DOHH2 (cell line): ENCODE results near the gene GRB10.
"Not testable (repeated sequence)": the region's sequence is repeated elsewhere in the genome, so short reads cannot be mapped to it uniquely, and the experiment has no call there.

Experiments used
- H3F3A ChIP-seq: fragments of 200-600 bp; sonication (generic), shearing (Covaris generic); 2 replicates; pipeline ENCODE4 v1.6.0; 2016; ENCODE audit warnings: antibody characterized with exemption, mild to moderate bottlenecking; ENCODE audit not compliant: control insufficient read depth, insufficient read depth
- H3K27ac ChIP-seq: fragments of 200-600 bp; sonication (generic); 2 replicates; pipeline ENCODE4 v1.5.1; 2014; ENCODE audit warnings: low read depth, mild to moderate bottlenecking, low read length, moderate library complexity
- H3K27me3 ChIP-seq: fragments of 200-600 bp; sonication (generic); 2 replicates; pipeline ENCODE4 v1.6.1; 2014; ENCODE audit warnings: mild to moderate bottlenecking, low read length, mixed read lengths; ENCODE audit not compliant: control insufficient read depth
- H3K36me3 ChIP-seq: fragments of 200-600 bp; sonication (generic); 2 replicates; pipeline ENCODE4 v1.6.1; 2014; ENCODE audit warnings: mild to moderate bottlenecking, low read length, moderate library complexity, mixed read lengths; ENCODE audit not compliant: control insufficient read depth
- H3K4me1 ChIP-seq: fragments of 200-600 bp; sonication (generic); 2 replicates; pipeline ENCODE4 v1.6.1; 2014; ENCODE audit warnings: mild to moderate bottlenecking, low read length, mixed read lengths; ENCODE audit not compliant: control insufficient read depth
- H3K4me2 ChIP-seq: fragments of 200-600 bp; sonication (generic); 2 replicates; pipeline ENCODE4 v1.6.0; 2014; ENCODE audit warnings: mild to moderate bottlenecking, low read length, moderate library complexity
- H3K4me3 ChIP-seq: fragments of 200-600 bp; sonication (generic); 2 replicates; pipeline ENCODE4 v1.5.1; 2014; ENCODE audit warnings: mild to moderate bottlenecking, low read length, mixed read lengths
- H3K79me2 ChIP-seq: fragments of 200-600 bp; sonication (generic); 2 replicates; pipeline ENCODE4 v1.6.1; 2014; ENCODE audit warnings: mild to moderate bottlenecking, low read length, mixed read lengths; ENCODE audit not compliant: control insufficient read depth
- H3K9me2 ChIP-seq: fragments of 200-600 bp; sonication (generic); replicated peaks from 2 replicates; pipeline ENCODE4 v1.6.1; 2014; ENCODE audit warnings: mild to moderate bottlenecking, low read length, mixed read lengths; ENCODE audit not compliant: control insufficient read depth
- H3K9me3 ChIP-seq: fragments of 200-600 bp; sonication (generic); 2 replicates; pipeline ENCODE4 v1.6.1; 2014; ENCODE audit warnings: antibody characterized with exemption, low read length, mixed read lengths; ENCODE audit not compliant: control insufficient read depth, insufficient read depth
- H4K20me1 ChIP-seq: fragments of 200-600 bp; sonication (generic); 2 replicates; pipeline ENCODE4 v1.6.0; 2014; ENCODE audit warnings: low read depth, mild to moderate bottlenecking, antibody characterized with exemption, low read length, moderate library complexity; ENCODE audit not compliant: control insufficient read depth, insufficient read depth
- EZH2phosphoT487 ChIP-seq: fragments of 200-600 bp; sonication (generic); IDR thresholded peaks from 2 replicates; pipeline ENCODE4 v1.6.1; 2017; ENCODE audit warnings: borderline replicate concordance, mild to moderate bottlenecking, antibody characterized with exemption, low read length, moderate library complexity, mixed read lengths
- TF ChIP-seq, protein P1 (sequence below): fragments of 200-600 bp; sonication (generic); IDR thresholded peaks from one replicate; pipeline ENCODE4 v1.5.1; 2014; ENCODE audit warnings: antibody characterized with exemption, mild to moderate bottlenecking, low read depth, low read length; ENCODE audit not compliant: poor library complexity, severe bottlenecking

Gene GRB10

DNA sequence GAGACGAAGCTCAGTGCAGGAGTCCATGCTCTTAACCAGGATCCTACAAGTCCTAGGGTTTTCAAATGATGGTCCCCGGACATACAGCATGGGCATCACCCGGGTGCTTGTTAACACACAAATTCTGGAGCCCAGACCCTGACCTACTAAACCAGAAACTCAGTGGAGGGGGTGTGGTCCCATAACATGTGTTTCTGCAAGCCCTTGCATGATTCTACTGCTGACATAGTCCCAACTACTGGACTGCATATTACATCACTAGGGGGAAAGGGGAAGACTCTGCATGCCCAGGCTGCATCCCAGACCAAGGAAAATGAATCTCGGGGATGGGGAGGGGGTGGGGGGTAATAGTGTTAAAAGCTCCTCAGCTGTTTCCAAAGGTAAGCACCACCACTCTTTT is 40.3 kb downstream of the GRB10 start:
- H3K4me1 ChIP-seq: no peaks in the 10 kb centered on the region; the same call in 1 of the 2 replicates
- no peaks in the 10 kb centered on the region for H3K79me2 ChIP-seq
- H4K20me1 ChIP-seq: no peaks in the 10 kb centered on the region
- H3F3A ChIP-seq: no peaks in the 10 kb centered on the region
- no peak for TF ChIP-seq EZH2phosphoT487
- TF ChIP-seq, protein P1, sequence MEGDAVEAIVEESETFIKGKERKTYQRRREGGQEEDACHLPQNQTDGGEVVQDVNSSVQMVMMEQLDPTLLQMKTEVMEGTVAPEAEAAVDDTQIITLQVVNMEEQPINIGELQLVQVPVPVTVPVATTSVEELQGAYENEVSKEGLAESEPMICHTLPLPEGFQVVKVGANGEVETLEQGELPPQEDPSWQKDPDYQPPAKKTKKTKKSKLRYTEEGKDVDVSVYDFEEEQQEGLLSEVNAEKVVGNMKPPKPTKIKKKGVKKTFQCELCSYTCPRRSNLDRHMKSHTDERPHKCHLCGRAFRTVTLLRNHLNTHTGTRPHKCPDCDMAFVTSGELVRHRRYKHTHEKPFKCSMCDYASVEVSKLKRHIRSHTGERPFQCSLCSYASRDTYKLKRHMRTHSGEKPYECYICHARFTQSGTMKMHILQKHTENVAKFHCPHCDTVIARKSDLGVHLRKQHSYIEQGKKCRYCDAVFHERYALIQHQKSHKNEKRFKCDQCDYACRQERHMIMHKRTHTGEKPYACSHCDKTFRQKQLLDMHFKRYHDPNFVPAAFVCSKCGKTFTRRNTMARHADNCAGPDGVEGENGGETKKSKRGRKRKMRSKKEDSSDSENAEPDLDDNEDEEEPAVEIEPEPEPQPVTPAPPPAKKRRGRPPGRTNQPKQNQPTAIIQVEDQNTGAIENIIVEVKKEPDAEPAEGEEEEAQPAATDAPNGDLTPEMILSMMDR: no peak
- H3K27me3 ChIP-seq: 0 out of 2 replicates have a peak, but pooled peaks cover 2% of the 10 kb centered on the region
- no peaks in the 10 kb centered on the region for H3K9me3 ChIP-seq
- no peak overlapping the region for H3K4me2 ChIP-seq
- H3K27ac ChIP-seq: no peak overlapping the region
- no peaks in the 10 kb centered on the region for H3K9me2 ChIP-seq
- no peak overlapping the region for H3K4me3 ChIP-seq
- no peaks in the 10 kb centered on the region for H3K36me3 ChIP-seq

DNA sequence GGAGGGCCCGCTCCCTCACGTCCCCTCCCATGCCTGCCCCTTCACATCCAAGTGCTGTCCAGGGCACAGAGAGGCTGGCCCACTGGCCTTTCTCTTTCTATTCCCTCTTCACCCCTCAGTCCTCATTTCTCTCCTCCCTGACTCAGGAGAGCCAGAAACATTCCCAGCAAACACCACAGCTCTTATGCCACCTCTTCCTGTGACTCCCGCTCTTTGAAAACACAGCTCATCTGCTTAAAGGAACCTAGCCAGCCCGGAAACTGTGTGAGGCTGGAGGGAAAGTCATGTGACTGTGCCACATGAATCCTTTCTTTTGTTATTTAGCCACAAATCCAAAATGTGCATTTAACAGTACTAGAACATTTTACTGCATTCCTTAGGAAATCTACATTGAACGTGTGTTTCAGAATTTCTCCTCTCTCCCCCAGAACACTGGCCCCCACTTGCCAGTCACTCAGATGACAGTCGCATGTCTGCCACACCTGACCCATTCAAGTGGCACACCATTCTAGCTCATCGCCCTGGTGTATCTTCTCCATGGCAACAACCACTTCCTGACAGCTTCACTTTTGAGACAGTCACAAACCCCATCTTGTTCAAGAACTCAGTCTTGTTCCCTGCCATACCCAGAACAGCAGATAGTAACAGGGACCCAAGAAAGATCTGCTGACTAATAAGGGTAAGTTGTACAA is 42.8 kb downstream of the GRB10 start:
- Histone ChIP-seq H3K36me3 (no peaks in the 10 kb centered on the region), H3K4me2 (no peak overlapping the region), H3K4me3 (no peak overlapping the region), H3K9me2 (no peaks in the 10 kb centered on the region), H4K20me1 (no peaks in the 10 kb centered on the region), H3K27me3 (0 out of 2 replicates have a peak, but pooled peaks cover 2% of the 10 kb centered on the region), H3K9me3 (no peaks in the 10 kb centered on the region), H3K27ac (no peak overlapping the region), H3F3A (no peaks in the 10 kb centered on the region), H3K4me1 (no peaks in the 10 kb centered on the region; the same call in 1 of the 2 replicates), H3K79me2 (no peaks in the 10 kb centered on the region)
- TF ChIP-seq EZH2phosphoT487: no peak
- TF ChIP-seq, protein P1: no peak

DNA sequence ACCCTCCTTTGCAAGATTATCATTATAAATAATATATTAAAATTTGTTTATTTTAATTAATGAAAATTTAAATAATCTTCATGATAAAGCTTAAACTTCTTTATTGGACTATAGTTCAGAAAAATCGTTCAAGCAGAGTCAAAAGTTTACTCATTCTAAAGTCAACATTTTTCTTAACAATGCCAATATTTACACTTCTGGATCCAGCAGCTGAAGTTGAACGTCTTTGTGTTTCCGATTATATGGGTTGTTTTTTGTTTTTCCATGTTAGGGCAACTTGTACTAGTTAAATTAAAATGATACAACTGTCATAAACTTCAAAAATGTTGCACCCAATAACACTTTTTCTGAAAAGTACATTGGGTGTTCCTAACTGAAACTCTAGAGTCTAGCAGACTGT is 43.8 kb downstream of the GRB10 start:
- Histone ChIP-seq H4K20me1 (no peaks in the 10 kb centered on the region), H3K79me2 (no peaks in the 10 kb centered on the region), H3K4me3 (no peak overlapping the region), H3F3A (no peaks in the 10 kb centered on the region), H3K4me2 (no peak overlapping the region), H3K36me3 (no peaks in the 10 kb centered on the region), H3K27ac (no peak overlapping the region), H3K27me3 (0 out of 2 replicates have a peak, but pooled peaks cover 2% of the 10 kb centered on the region), H3K4me1 (no peaks in the 10 kb centered on the region; the same call in 1 of the 2 replicates), H3K9me2 (no peaks in the 10 kb centered on the region), H3K9me3 (no peaks in the 10 kb centered on the region)
- TF ChIP-seq, protein P1: no peak
- no peak for TF ChIP-seq EZH2phosphoT487

DNA sequence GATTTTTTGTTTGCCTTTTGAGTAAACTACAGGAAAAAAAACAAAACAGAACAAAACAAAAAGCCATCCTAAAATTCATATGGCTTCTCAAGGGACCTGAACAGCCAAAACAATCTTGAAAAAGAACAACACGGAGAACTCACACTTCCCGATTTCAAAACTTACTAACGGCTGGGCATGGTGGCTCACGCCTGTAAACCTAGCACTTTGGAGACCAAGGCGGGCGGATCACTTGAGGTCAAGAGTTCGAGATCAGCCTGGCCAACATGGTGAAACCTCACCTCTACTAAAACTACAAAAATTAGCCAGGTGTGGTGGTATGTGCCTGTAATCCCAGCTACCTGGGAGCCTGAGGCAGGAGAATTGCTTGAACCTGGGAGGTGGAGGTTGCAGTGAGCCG is 46.9 kb downstream of the GRB10 start:
- H3K4me1 ChIP-seq, H3K4me2 ChIP-seq, H4K20me1 ChIP-seq, H3K79me2 ChIP-seq, H3F3A ChIP-seq, H3K27me3 ChIP-seq, H3K9me3 ChIP-seq, H3K9me2 ChIP-seq, H3K27ac ChIP-seq, H3K4me3 ChIP-seq, H3K36me3 ChIP-seq: not testable (repeated sequence)
